Measurements from ENCODE around the gene PPP2CA.

DNA sequence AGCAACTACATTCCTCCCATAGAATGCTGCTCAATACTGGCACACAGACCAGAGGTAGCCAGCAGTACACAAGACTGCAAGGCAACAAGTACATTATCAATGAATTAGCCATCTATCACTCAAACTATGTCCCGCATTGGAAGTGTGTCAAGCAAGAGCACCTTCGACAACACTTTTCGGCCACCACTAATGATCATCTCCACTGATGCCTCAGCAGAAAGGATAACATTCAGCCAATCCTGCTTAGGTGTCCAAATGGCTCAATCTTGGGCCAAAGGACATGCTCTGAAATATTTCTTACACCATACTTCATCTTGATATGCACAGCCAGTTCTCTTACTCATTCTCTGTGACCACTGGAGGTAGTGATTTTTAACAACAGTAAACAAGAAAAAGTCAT lies 74.2 kb downstream of the PPP2CA start:
- TF ChIP-seq, protein P1, sequence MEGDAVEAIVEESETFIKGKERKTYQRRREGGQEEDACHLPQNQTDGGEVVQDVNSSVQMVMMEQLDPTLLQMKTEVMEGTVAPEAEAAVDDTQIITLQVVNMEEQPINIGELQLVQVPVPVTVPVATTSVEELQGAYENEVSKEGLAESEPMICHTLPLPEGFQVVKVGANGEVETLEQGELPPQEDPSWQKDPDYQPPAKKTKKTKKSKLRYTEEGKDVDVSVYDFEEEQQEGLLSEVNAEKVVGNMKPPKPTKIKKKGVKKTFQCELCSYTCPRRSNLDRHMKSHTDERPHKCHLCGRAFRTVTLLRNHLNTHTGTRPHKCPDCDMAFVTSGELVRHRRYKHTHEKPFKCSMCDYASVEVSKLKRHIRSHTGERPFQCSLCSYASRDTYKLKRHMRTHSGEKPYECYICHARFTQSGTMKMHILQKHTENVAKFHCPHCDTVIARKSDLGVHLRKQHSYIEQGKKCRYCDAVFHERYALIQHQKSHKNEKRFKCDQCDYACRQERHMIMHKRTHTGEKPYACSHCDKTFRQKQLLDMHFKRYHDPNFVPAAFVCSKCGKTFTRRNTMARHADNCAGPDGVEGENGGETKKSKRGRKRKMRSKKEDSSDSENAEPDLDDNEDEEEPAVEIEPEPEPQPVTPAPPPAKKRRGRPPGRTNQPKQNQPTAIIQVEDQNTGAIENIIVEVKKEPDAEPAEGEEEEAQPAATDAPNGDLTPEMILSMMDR (IDR thresholded peaks at IDR 0.05) = no peak
- TF ChIP-seq POLR2AphosphoS5 (IDR thresholded peaks at IDR 0.05) = no peak
